Mesenchymal stem cell (in vitro differentiated cells and primary cell): ENCODE results near the gene ECI1.

ENCODE experiments used
- DNase-seq: peaks from one replicate; pipeline ENCODE4 v3.0.0-alpha.2; 2013
- H2AFZ ChIP-seq: one replicate; pipeline ENCODE4 v1.6.1; 2013; ENCODE audit warnings: low read depth, mild to moderate bottlenecking, control low read depth, inconsistent platforms, low read length, moderate library complexity
- H2AK5ac ChIP-seq: 2 replicates; pipeline ENCODE4 v1.6.1; 2013; ENCODE audit warnings: low read length, moderate library complexity, mild to moderate bottlenecking, inconsistent platforms; ENCODE audit not compliant: severe bottlenecking
- H2BK120ac ChIP-seq: one replicate; pipeline ENCODE4 v1.6.1; 2013; ENCODE audit warnings: low read depth, mild to moderate bottlenecking, inconsistent platforms, low read length, moderate library complexity
- H2BK12ac ChIP-seq, 2 experiments: one replicate each; pipeline ENCODE4 v1.6.1; 2013; ENCODE audit warnings: inconsistent platforms in 2 of 2, low read length in 2 of 2, mild to moderate bottlenecking in 2 of 2, moderate library complexity in 2 of 2, control low read depth in 1 of 2
- H2BK15ac ChIP-seq: one replicate; pipeline ENCODE4 v1.6.1; 2013; ENCODE audit warnings: mild to moderate bottlenecking, low read depth, inconsistent platforms; ENCODE audit not compliant: poor library complexity, severe bottlenecking
- H2BK5ac ChIP-seq: 2 replicates; pipeline ENCODE4 v1.6.1; 2013; ENCODE audit warnings: low read depth, mild to moderate bottlenecking, low read length, control low read depth, inconsistent platforms; ENCODE audit not compliant: poor library complexity, severe bottlenecking
- H3K14ac ChIP-seq, 2 experiments: one replicate each; pipeline ENCODE4 v1.6.1; 2013; ENCODE audit warnings: inconsistent platforms in 2 of 2, low read length in 2 of 2, control low read depth in 1 of 2, mild to moderate bottlenecking in 1 of 2, moderate library complexity in 1 of 2
- H3K18ac ChIP-seq, 2 experiments: one replicate each; pipeline ENCODE4 v1.6.1; 2013; ENCODE audit warnings: inconsistent platforms in 2 of 2, low read length in 2 of 2, control low read depth in 1 of 2, low read depth in 1 of 2, mild to moderate bottlenecking in 1 of 2
- H3K23ac ChIP-seq, 2 experiments: one replicate each; pipeline ENCODE4 v1.6.1; 2013; ENCODE audit warnings: inconsistent platforms in 2 of 2, low read length in 2 of 2, mild to moderate bottlenecking in 2 of 2, moderate library complexity in 2 of 2, control low read depth in 1 of 2
- H3K27ac ChIP-seq: 2 replicates; pipeline ENCODE4 v1.5.1; 2013; ENCODE audit warnings: mild to moderate bottlenecking, moderate library complexity, low read length, control low read depth, inconsistent platforms; ENCODE audit not compliant: poor library complexity, severe bottlenecking
- H3K27me3 ChIP-seq, 2 experiments: 2 replicates each; pipeline versions ENCODE4 v1.6.1 to v1.7.0; 2013; ENCODE audit warnings: low read length in 2 of 2, mild to moderate bottlenecking in 2 of 2, moderate library complexity in 2 of 2, control low read depth in 1 of 2, inconsistent platforms in 1 of 2; ENCODE audit not compliant: control insufficient read depth in 1 of 2, insufficient read depth in 1 of 2
- H3K36me3 ChIP-seq, 2 experiments: 2 replicates each; pipeline versions ENCODE4 v1.6.1 to v1.7.0; 2013; ENCODE audit warnings: low read length in 2 of 2, control low read depth in 1 of 2, inconsistent platforms in 1 of 2, low read depth in 1 of 2, mild to moderate bottlenecking in 1 of 2; ENCODE audit not compliant: insufficient read depth in 2 of 2, control insufficient read depth in 1 of 2
- H3K4ac ChIP-seq, 2 experiments: one replicate each; pipeline ENCODE4 v1.6.1; 2013; ENCODE audit warnings: inconsistent platforms in 2 of 2, low read length in 2 of 2, mild to moderate bottlenecking in 2 of 2, moderate library complexity in 2 of 2, control low read depth in 1 of 2, low read depth in 1 of 2
- H3K4me1 ChIP-seq: 2 replicates; pipeline ENCODE4 v1.6.1; 2013; ENCODE audit warnings: low read depth, low read length, control low read depth; ENCODE audit not compliant: control insufficient read depth, insufficient read depth
- H3K4me2 ChIP-seq: 2 replicates; pipeline ENCODE4 v1.6.1; 2013; ENCODE audit warnings: low read length, mild to moderate bottlenecking, inconsistent platforms; ENCODE audit not compliant: poor library complexity, severe bottlenecking
- H3K4me3 ChIP-seq, 2 experiments: 2 replicates each; pipeline versions ENCODE4 v1.5.1 to v1.7.0; 2013; ENCODE audit warnings: low read length in 2 of 2, mild to moderate bottlenecking in 2 of 2, control low read depth in 1 of 2, low read depth in 1 of 2; ENCODE audit not compliant: insufficient read depth in 1 of 2
- H3K79me1 ChIP-seq: replicated peaks from 2 replicates; pipeline ENCODE4 v1.6.1; 2013; ENCODE audit warnings: mild to moderate bottlenecking, control low read depth, low read length, inconsistent platforms; ENCODE audit not compliant: poor library complexity, severe bottlenecking
- H3K9ac ChIP-seq: 2 replicates; pipeline ENCODE4 v1.7.0; 2013; ENCODE audit warnings: mild to moderate bottlenecking, low read length, moderate library complexity
- H3K9me3 ChIP-seq: 2 replicates; pipeline ENCODE4 v1.7.0; 2013; ENCODE audit warnings: mild to moderate bottlenecking, low read length; ENCODE audit not compliant: control insufficient read depth
- H4K8ac ChIP-seq: one replicate; pipeline ENCODE4 v1.6.1; 2013; ENCODE audit warnings: inconsistent platforms, mild to moderate bottlenecking, low read length, moderate library complexity
- H4K91ac ChIP-seq: one replicate; pipeline ENCODE4 v1.6.1; 2013; ENCODE audit warnings: mild to moderate bottlenecking, low read length, inconsistent platforms
- WGBS: methylation state at CpG from one replicate; pipeline ENCODE4 v1.1.7; 2013; ENCODE audit warnings: mixed read lengths; 5-methylcytosine and 5-hydroxymethylcytosine counted together

The ECI1 gene

DNA sequence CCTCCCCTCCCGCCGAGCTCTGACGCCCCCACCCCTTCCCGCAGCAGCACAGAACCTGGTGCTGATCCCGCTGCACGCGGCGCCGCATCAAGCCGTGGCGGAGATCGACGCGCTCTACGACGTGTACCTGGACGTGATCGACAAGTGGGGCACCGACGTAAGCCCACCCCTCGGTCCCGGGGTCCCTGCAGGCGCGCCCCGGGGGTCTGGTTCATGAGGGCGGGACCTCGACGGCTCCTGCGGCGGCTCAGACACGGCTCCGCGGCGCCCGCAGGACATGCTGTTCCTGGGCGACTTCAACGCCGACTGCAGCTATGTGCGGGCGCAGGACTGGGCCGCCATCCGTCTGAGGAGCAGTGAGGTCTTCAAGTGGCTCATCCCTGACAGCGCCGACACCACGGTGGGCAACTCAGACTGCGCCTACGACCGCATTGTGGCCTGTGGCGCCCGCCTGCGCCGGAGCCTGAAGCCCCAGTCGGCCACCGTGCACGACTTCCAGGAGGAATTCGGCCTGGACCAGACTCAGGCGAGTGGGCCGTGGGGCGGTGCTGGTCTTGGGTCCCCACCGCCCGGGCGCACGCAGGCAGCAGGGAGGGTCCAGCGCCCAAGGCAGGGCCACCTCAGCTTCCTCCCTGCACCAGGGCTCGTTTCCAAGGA lies 13.8 kb downstream of the ECI1 start:
- H3K9me3 ChIP-seq = no peaks in the 10 kb centered on the region
- peak overlapping the region in 1 of 2 experiments; percentile 11 for H3K18ac ChIP-seq
- H2BK12ac ChIP-seq = no peak overlapping the region
- WGBS = 23% methylated on average over 65 of the region's 65 CpGs
- DNase-seq = no peak
- H3K36me3 ChIP-seq = peaks cover 42 to 72% of the 10 kb centered on the region in 2 experiments
- H3K9ac ChIP-seq = no peak overlapping the region
- no peak overlapping the region for H3K4ac ChIP-seq
- H4K91ac ChIP-seq = peak overlapping the region; percentile 6
- no peak overlapping the region for H3K4me3 ChIP-seq
- no peak overlapping the region for H3K27ac ChIP-seq
- no peak overlapping the region for H2AK5ac ChIP-seq
- H3K4me2 ChIP-seq = no peak overlapping the region
- H2BK15ac ChIP-seq = no peak overlapping the region
- H2AFZ ChIP-seq = no peak overlapping the region
- no peak overlapping the region for H2BK120ac ChIP-seq
- no peak overlapping the region for H2BK5ac ChIP-seq
- no peak overlapping the region for H3K14ac ChIP-seq
- H3K79me1 ChIP-seq = peaks cover 10% of the 10 kb centered on the region
- H3K4me1 ChIP-seq = peaks cover 20% of the 10 kb centered on the region
- no peak overlapping the region for H4K8ac ChIP-seq
- no peak overlapping the region for H3K23ac ChIP-seq
- H3K27me3 ChIP-seq = peaks cover 3 to 18% of the 10 kb centered on the region in 2 experiments

DNA sequence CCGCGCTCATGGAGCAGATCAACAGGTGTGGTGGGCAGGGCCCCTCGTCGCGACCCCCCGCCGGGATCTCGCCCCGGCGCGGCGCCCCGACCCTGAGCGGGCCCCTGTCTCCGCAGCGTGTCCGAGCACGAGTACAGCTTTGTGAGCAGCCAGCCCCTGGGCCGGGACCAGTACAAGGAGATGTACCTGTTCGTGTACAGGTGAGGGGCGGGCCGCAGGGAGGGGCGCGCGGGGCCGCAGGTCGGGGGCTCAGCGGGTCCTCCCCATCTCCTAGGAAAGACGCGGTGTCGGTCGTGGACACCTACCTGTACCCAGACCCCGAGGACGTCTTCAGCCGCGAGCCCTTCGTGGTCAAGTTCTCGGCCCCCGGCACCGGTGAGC lies 14.3 kb downstream of the ECI1 start:
- Histone ChIP-seq H3K27me3 (peaks cover 3 to 18% of the 10 kb centered on the region in 2 experiments), H4K8ac (peak overlapping the region; percentile 38), H2BK15ac (peak overlapping the region; percentile 52), H3K79me1 (peaks cover 10% of the 10 kb centered on the region), H2AFZ (no peak overlapping the region), H4K91ac (no peak overlapping the region), H3K14ac (no peak overlapping the region), H2AK5ac (no peak overlapping the region), H3K27ac (no peak overlapping the region), H3K36me3 (peaks cover 41 to 75% of the 10 kb centered on the region in 2 experiments), H3K9me3 (no peaks in the 10 kb centered on the region), H3K4ac (no peak overlapping the region), H3K4me2 (peak overlapping the region; percentile 37), H3K18ac (no peak overlapping the region), H3K4me1 (peaks cover 20% of the 10 kb centered on the region), H2BK120ac (peak overlapping the region; percentile 9), H3K9ac (no peak overlapping the region), H2BK12ac (no peak overlapping the region), H3K23ac (peak overlapping the region in 1 of 2 experiments; percentile 40), H3K4me3 (peak overlapping the region; percentile 35 to 67), H2BK5ac (no peak overlapping the region)
- 10% methylated on average over 40 of the region's 40 CpGs for WGBS
- DNase-seq = no peak

DNA sequence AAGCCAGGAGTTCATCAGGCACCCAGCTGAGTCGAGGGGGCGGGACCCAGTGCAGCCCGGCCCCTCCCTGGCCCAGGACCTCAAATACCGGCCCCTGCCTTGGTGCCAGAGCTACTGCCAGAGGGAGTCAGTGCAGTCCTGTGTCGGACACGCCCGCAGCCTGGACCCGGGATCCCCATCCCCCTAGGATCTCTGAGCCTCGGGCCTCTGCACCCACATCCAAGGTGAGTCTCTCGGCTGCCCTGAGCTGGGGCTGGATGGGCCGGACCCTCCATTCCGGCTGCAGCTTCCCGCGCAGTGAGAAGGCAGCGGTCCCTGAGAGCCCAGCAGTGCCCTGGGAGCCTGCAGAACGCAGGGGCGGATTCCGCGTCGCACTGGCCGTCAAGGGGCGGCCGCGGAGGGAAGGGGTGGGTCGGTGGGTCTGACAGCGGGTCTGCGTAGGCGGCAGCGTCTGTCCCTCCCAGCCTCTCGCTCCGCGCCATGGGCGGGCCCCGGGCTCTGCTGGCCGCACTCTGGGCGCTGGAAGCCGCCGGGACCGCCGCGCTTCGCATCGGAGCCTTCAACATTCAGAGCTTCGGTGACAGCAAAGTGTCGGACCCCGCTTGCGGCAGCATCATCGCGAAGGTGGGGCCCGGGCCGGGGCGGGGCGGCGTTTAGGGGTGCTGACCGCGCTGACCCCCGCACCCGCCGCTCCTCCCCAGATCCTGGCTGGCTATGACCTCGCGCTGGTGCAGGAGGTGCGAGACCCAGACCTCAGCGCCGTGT lies 14.9 kb downstream of the ECI1 start, which contains the start of gene DNASE1L2:
TSS of gene DNASE1L2 (plus strand) at position 108 of the 765 bp plus-strand sequence. CDS start at position 481, 373 bp downstream.
- 9% methylated on average over 64 of the region's 64 CpGs for WGBS

More for the DNA sequence above, 14.9 kb downstream of the ECI1 start, which contains the start of gene DNASE1L2:
- no peak within 1 kb of the TSS for H3K18ac ChIP-seq
- H4K91ac ChIP-seq = peak within 1 kb of the TSS; percentile 35
- peaks cover 3 to 18% of the 10 kb centered on the region in 2 experiments for H3K27me3 ChIP-seq
- H2BK12ac ChIP-seq = peak within 1 kb of the TSS in 1 of 2 experiments; percentile 11
- H2BK15ac ChIP-seq = peak within 1 kb of the TSS; percentile 52
- H3K14ac ChIP-seq = peak within 1 kb of the TSS in 1 of 2 experiments; percentile 1
- H3K9me3 ChIP-seq = no peaks in the 10 kb centered on the region
- peaks cover 10% of the 10 kb centered on the region for H3K79me1 ChIP-seq
- H3K36me3 ChIP-seq = peaks cover 46 to 81% of the 10 kb centered on the region in 2 experiments
- peak within 1 kb of the TSS; percentile 43 for H3K9ac ChIP-seq
- H3K4me1 ChIP-seq = peaks cover 20% of the 10 kb centered on the region
- no peak within 1 kb of the TSS for H3K27ac ChIP-seq
- H2AK5ac ChIP-seq = no peak within 1 kb of the TSS
- H3K23ac ChIP-seq = peak within 1 kb of the TSS; percentile 30 to 40
- DNase-seq = peak; percentile 41
- H2BK5ac ChIP-seq = no peak within 1 kb of the TSS
- H2AFZ ChIP-seq = no peak within 1 kb of the TSS
- H3K4me3 ChIP-seq = peak within 1 kb of the TSS; percentile 35 to 67
- H3K4me2 ChIP-seq = peak within 1 kb of the TSS; percentile 37
- H2BK120ac ChIP-seq = peak within 1 kb of the TSS; percentile 9
- no peak within 1 kb of the TSS for H3K4ac ChIP-seq
- peak within 1 kb of the TSS; percentile 38 for H4K8ac ChIP-seq
